ENCODE data around the gene SLC25A21. TPM values are rescaled to one million over a fixed set of nuclear protein-coding genes. Genes with fewer than 3 reads are reported as not detected.
"Not testable (repeated sequence)": the region's sequence is repeated elsewhere in the genome, so short reads cannot be mapped to it uniquely, and the experiment has no call there.

Gene SLC25A21
- total RNA-seq, 1 donor from 2014 or later, result 2.3 TPM

GRCh38 chr14:36863271-36863670 is 309.1 kb downstream of the SLC25A21 start:
- H3K4me1 Mint-ChIP-seq, result no peaks in the 10 kb centered on the region
- no peak overlapping the region for H3K4me3 Mint-ChIP-seq
- H3K9me3 Mint-ChIP-seq, result peaks cover 3% of the 10 kb centered on the region
- H3K36me3 Mint-ChIP-seq, result no peaks in the 10 kb centered on the region
- DNase-seq (ENCODE audit: low spot score in 2 of 2, unreplicated experiment in 2 of 2), result no peak
- no peak for TF ChIP-seq CTCF (IDR thresholded peaks at IDR 0.05; ENCODE audit: unreplicated experiment)
- no peak overlapping the region for H3K27ac Mint-ChIP-seq
- peaks cover 17% of the 10 kb centered on the region for H3K27me3 Mint-ChIP-seq (ENCODE audit: low read depth)

GRCh38 chr14:36862237-36862636 is 310.2 kb downstream of the SLC25A21 start:
- H3K36me3 Mint-ChIP-seq; H3K9me3 Mint-ChIP-seq; H3K4me3 Mint-ChIP-seq; H3K27ac Mint-ChIP-seq; DNase-seq (ENCODE audit: low spot score in 2 of 2, unreplicated experiment in 2 of 2); H3K4me1 Mint-ChIP-seq: not testable (repeated sequence)
- peaks cover 17% of the 10 kb centered on the region for H3K27me3 Mint-ChIP-seq (ENCODE audit: low read depth)

GRCh38 chr14:36860831-36861230 is 311.6 kb downstream of the SLC25A21 start:
- H3K27ac Mint-ChIP-seq, result no peak overlapping the region
- no peaks in the 10 kb centered on the region for H3K4me1 Mint-ChIP-seq
- TF ChIP-seq CTCF (IDR thresholded peaks at IDR 0.05; ENCODE audit: unreplicated experiment), result no peak
- peaks cover 3% of the 10 kb centered on the region for H3K9me3 Mint-ChIP-seq
- H3K36me3 Mint-ChIP-seq, result no peaks in the 10 kb centered on the region
- H3K4me3 Mint-ChIP-seq, result no peak overlapping the region
- peaks cover 12% of the 10 kb centered on the region for H3K27me3 Mint-ChIP-seq (ENCODE audit: low read depth)
- no peak for DNase-seq (ENCODE audit: low spot score in 2 of 2, unreplicated experiment in 2 of 2)

- Mint-ChIP-seq H3K4me1 (no peaks in the 10 kb centered on the region), H3K36me3 (no peaks in the 10 kb centered on the region), H3K27me3 (ENCODE audit: low read depth) (peaks cover 6% of the 10 kb centered on the region), H3K9me3 (peaks cover 3% of the 10 kb centered on the region), H3K27ac (no peak overlapping the region), H3K4me3 (no peak overlapping the region)
- TF ChIP-seq CTCF (IDR thresholded peaks at IDR 0.05; ENCODE audit: unreplicated experiment), result no peak
- no peak for DNase-seq (ENCODE audit: low spot score in 2 of 2, unreplicated experiment in 2 of 2)
Measured at GRCh38 chr14:36859119-36859518, 313.3 kb downstream of the SLC25A21 start.

GRCh38 chr14:36857842-36858445 is 314.5 kb downstream of the SLC25A21 start:
- H3K4me3 Mint-ChIP-seq, result no peak overlapping the region
- H3K4me1 Mint-ChIP-seq, result no peaks in the 10 kb centered on the region
- no peak for TF ChIP-seq CTCF (IDR thresholded peaks at IDR 0.05; ENCODE audit: unreplicated experiment)

GRCh38 chr14:36857136-36857535 is 315.3 kb downstream of the SLC25A21 start:
- Mint-ChIP-seq H3K27ac (no peak overlapping the region), H3K4me3 (no peak overlapping the region), H3K9me3 (peaks cover 3% of the 10 kb centered on the region), H3K4me1 (no peaks in the 10 kb centered on the region), H3K36me3 (no peaks in the 10 kb centered on the region), H3K27me3 (ENCODE audit: low read depth) (peaks cover 6% of the 10 kb centered on the region)
- no peak for TF ChIP-seq CTCF (IDR thresholded peaks at IDR 0.05; ENCODE audit: unreplicated experiment)
- no peak for DNase-seq (ENCODE audit: low spot score in 2 of 2, unreplicated experiment in 2 of 2)

More at GRCh38 chr14:36857842-36858445, 314.5 kb downstream of the SLC25A21 start:
- Mint-ChIP-seq H3K27me3 (ENCODE audit: low read depth) (peaks cover 6% of the 10 kb centered on the region), H3K36me3 (no peaks in the 10 kb centered on the region), H3K9me3 (peaks cover 3% of the 10 kb centered on the region), H3K27ac (no peak overlapping the region)
- no peak for DNase-seq (ENCODE audit: low spot score in 2 of 2, unreplicated experiment in 2 of 2)
